GM21825 (cell line): ENCODE measurements around the gene CENPO.

ENCODE experiments used
- ATAC-seq: cut with Tn5 transposase; IDR thresholded peaks from one replicate; pipeline ENCODE4 v1.9.1; 2021; ENCODE audit warnings: mild to moderate bottlenecking, moderate library complexity; ENCODE audit not compliant: unreplicated experiment

CENPO gene, protein sequence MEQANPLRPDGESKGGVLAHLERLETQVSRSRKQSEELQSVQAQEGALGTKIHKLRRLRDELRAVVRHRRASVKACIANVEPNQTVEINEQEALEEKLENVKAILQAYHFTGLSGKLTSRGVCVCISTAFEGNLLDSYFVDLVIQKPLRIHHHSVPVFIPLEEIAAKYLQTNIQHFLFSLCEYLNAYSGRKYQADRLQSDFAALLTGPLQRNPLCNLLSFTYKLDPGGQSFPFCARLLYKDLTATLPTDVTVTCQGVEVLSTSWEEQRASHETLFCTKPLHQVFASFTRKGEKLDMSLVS

DNA sequence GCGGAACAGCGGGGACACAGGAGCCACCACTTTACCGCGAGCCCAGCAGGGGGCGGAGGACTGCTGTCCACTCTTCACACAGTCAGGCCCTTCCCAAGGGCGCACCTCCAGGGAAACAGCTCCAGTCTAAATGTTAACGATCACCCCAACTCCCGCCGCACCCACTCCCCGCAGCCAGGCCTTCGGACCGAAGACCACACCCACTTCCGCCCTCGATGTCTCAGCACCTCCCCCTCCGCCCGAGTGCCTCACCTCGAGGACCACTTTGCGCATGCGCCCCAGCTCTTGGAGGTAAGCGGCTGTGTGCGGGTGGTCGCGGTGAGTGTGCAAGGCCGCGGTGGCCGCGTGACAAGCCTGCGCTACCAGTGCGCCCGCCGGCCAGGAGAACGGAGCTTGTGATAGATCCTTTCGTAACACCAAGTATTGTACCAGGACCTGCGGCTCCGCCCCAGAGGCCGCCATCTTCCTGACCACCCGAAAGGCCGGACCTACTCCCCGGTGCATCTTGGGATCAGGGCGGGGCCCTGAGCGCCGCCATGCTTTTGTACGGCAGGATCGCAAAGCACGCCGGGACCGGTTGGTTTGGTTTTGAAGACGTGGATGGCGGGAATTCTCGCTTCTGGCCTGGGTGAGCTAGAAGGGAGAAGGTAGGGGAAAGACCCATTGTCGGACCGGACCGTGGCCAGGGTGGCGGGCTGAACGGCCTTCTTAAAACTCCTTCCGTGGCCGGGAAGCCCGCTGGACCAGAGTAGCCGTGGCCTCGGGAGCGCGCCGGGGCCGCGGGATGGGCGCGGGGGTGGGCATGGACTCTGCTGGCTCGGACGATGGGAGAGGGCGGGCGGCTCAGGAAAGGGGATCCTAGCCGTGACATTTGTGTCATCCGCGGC, at the start of gene CENPO, which contains the start of gene PTRHD1:
CENPO (plus strand) TSS at position 552 of the 887 bp plus-strand sequence. CDS start 495 bp downstream, outside the sequence.
PTRHD1 (minus strand) TSS at position 518 of the 887 bp plus-strand sequence; CDS start at position 504, 14 bp downstream.
- ATAC-seq: peak; percentile 86

DNA sequence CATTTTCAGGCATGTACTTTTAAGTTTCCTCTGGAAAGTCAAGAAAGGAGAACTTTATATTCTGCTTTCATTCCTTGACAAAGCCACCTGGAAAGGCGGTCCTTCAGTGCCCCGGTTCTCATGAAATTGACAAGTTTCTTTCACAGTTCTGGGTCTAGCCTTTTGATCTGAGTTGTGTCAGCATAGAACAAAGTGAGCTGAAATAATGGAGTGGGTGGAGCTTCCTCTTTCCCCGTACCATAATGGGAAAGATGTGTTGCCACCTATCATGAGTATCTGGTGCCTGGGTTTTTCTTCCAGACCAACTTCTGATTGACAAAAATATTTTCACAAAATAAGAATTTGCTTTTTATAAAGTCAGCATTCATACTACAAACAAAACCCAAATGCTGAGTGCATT, 49.3 kb upstream of the CENPO start:
- ATAC-seq: no peak

DNA sequence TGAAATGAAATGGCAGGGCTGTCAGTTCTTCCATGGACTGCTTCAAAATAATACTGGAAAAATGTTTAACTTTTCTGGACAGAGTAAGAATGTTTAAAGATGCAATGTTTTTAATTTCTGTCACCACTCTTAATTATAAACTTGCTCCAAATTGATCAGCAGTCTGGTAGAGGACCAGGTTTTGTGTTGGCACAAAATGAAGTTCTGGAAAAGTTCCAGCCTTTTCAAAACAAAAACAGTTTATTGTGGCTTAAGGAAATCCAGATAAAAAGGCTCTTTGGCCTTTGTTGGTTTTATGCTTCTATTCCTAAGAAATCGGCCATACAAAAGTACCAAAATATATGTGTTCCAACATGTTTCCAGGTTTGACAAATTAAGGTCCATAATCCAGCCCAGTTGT, 48.9 kb upstream of the CENPO start:
- ATAC-seq: no peak

DNA sequence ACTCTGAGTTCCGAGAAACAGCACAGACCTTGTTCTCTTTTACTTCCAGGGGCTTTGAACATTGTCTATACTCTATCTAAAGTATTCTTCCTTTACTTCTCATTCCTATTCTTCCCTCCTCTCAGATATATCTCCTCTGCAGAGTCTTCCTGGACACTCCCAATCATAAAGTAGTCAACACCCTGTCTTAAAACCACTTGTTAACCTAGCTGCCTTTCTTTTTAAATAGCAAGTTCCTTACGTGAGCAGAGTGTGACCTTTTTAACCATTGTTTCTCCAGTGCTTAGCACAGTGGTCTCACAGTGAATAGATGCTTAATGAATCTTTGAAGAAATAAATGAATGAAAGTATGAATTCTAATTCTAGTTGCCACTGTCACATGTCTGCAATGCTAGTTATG, 47.4 kb upstream of the CENPO start:
- ATAC-seq: no peak

DNA sequence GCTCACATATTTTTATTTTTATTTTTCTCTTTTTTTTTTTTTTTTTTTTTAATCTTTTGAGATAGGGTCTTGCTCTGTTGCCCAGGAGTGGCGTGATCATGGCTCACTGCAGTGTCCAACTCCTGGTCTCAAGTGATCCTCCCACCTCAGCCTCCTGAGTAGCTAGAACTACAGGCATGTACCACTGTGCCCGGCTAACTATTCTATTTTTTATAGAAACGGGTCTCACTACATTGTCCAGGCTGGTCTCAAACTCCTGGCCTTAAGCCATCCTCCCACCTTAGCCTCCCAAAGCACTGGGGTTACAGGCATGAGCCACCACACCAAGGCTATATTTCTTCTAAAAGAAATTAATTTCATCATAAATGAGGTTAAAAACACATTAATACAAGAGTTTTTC, 45.9 kb upstream of the CENPO start:
- ATAC-seq: no peak

DNA sequence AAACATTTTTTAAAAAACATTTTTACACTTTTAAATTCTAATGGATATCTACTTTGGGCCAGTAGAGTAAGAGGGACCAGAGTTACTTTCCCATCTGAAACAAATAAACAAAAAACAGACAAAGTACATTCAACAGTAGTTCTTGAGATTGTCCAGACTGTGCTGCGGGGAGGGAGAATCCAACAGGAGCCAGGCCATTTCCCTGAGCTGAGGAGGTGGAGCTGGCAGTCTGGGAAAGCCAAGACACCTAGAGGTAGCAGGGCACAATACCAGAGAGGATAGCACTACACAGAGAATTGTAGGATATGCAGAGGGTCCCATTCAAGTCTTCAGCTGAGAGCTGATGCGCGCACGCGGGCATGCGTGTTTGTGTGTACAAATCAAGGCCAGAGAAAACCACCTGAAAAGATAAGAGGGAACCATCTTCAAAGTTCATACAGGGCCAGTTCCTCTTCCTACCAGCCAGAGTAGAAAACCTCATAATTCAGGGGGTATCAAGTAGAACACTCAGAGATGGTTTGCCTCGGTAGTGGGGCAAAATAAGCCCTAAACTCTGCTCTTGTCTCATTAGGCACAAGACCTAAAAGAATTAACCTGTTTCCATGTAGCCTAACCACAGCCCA, 44.0 kb upstream of the CENPO start:
- no peak for ATAC-seq

DNA sequence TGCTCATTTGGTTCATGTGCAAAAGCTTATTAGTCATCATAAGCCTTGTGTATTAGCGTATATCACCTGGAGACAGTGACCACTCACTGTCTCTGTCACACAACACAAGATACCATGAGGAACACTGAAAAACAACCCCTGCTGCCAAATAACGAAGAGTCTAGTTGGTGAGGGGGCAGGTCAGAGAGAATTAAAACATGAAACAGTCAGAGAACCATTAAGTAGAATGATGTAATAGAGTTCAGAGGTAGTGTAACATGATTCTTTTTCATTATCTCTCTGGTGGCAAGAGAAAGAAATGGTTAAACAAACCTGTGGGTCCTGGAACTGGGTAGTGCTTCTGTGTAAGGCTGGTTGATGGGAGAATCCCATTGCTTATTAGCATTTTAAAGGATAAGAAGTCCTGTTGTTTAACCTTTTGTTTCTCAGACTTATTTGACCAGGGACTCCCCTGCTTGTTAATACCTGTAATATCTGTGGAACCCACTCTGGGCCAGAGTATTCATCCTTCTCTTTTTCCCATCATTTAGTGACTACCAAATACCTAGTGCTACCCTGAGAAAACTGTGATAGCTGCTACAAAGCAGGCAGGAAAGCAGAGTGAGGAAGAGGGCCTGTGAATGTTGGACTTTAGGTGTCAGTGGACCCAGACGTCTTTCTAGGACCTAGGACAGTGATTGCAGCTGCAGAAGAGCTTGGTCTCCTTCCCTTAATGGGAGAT, 38.1 kb upstream of the CENPO start:
- no peak for ATAC-seq

DNA sequence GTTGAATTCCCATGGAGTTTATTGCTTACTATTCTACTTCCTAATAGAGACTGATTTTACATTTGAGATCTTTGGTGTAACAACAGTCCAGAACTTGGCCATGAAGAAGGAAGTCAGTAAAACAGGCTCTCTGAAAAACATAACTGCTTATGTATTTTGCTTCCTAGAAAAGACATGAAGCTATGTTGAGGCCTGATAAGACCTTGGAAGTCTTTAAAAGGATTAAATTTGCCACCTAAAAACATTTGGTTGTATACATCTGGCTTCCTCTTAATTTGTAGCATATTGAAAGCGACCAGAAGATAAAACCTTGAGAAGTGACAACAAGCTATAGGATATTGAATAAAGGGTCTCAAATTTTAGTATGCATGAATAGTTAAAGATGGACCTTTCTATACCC, 36.4 kb upstream of the CENPO start:
- no peak for ATAC-seq

DNA sequence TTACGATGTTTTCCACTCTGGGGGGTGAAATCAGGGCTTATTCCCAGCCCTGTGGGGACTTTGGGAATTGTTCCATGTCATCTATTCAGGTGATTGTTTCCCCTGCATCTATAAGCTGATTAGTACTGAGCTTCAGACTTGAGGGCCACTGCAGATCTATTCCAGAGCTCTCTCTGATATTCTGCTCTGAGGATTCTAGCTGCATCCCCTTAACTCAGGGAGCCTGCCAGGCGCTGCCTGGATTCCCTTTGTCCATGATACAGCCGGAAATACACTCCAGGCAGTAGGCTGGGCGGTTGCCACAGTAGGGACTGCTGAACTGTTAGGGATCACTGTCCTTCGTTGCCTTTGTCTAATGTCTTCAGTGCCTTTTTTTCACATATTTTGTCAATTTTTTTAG, 31.4 kb upstream of the CENPO start:
- ATAC-seq: no peak

DNA sequence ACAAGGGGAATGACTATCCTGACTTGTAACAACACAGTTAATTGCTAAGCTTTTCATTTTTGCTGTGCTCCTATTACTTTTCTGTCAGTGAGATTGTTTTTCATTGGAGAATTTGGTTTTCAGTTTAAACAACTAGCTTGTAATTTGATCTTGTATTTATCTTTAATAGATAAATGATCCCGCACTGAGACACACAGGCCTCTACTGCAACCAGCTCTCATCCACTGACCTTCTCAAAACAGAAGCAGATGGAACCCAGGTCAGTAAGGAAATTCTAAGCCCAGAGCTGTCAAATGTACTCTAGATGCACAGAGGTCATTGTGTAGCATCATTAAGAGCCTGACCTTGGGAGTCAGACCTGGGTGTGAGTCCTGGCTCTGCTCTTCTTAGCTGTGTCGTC, 30.7 kb upstream of the CENPO start:
- ATAC-seq: no peak

DNA sequence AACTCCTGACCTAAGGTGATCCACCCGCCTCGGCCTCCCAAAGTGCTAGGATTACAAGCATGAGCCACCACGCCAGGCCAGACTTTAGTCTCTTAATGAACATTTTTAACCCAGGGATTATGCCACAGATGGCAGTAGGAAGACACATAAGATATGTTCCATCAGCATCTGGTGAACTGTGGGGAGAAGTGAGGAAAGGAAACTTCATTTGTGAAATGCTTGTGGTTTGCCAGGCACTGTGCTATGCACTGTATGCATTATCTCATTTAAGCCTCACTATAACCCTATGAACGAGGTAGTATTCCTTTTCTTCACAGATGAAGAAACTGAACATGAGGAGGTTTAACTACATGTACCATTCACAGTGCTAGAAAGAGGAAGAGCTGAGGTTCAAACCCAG, 29.4 kb upstream of the CENPO start:
- no peak for ATAC-seq

DNA sequence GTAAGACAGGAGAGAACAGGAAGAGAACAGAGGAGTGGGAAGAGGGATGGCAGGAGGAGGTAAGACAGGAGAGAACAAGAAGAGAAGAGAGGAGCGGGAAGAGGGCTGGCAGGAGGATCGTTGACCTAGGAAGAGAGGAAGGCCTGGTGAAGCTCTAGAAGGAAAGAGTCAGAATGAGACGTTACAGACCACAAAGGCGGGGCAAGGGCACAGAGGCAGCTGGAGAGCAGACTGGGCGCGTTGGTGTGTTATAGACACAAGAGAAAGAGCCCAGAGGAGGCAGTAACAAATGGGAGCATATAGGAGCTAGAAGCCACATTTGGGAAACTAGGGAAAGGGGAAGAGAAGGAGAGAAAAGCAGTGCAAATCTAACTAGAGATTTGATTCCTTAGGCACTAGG, 26.6 kb upstream of the CENPO start:
- ATAC-seq: no peak

DNA sequence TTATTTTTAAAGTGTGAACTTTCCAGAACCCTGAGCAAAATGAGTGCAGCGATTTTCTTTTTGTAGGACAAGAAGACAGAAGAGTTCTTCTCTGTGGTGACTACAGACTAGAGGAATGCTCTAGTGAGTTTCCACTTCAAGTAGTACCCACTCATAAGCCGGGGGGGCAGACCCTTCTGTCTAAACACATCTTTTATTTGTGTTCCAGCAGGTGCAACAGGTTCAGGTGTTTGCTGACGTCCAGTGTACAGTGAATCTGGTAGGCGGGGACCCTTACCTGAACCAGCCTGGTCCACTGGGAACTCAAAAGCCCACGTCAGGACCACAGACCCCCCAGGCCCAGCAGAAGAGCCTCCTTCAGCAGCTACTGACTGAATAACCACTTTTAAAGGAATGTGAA, 25.2 kb upstream of the CENPO start:
- no peak for ATAC-seq

DNA sequence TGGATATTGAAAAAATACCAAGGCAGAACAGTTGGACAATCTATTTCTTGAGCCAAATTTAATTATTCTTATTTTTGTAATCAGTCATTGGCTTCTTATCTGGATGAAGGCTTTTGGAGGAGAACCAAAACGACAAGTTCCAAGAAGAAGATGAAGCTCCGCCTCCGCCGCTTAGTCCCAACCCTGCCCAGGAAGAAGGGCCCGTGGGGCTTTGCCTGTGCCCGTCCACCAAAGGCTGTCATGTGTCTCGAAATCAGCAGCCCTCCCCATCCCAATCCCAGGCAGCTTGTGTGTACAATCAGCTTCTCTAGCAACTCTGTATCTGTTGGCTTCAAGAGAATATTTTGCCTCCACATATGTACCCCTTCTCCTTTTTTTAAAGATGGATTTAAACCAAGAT, 24.6 kb upstream of the CENPO start:
- ATAC-seq: no peak

DNA sequence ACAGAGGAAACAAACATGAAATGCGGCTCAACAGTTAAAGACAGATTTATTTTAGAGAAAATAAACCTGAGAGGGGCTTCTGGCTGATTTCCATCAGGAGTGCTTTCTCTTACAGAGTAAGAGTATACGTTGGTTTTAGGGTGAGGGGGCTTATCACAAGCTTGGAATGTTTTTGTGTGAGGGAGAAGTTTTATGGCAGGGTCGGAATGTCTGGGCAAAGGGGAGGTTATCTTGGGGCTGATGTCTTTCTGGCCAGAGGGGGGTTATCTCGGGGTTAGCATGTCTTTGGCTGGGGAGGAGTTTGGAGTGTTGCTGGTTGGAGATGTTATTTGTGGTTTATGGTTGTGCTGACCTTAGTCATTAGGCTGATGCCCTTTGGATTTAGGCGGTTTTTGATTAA, 22.2 kb upstream of the CENPO start:
- no peak for ATAC-seq

DNA sequence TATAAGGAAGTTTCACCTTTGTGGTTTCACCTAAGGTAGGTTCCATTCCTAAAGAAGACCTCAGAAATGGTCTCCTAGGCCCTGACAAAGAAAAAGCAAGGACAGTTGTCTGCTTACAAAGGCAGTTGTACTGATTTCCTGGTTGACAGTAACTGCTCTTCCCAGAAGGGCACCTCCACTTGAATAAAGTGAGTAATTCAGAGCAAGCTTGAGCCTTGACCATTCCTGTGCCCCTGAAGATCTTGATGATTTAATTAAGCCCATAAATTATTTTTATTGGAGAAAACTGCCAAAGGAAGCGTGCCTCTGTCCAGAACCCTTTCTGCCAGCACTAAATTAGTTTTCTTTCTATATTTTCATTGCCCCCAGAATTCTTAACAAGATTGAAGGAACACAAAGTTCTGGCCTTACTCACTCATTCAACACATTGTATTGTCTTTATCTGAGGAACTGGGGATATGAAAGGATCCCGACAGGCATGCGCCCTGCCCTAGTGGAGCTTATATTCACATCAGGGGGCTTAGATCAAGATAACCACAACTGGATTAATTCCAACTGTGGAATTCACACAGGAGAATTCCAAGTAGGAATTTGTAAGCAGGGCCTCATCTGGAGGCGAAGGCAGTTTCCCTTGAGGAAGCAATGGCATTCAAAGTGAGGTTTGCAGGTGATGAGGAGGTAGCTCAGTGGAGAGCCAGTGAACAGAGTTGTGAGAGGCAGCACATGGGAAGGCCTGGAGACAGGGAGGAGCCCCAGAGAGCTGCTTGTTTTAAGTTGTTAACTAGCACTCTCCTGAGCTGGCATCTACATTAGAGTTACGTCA, 21.2 kb upstream of the CENPO start:
- ATAC-seq: no peak

DNA sequence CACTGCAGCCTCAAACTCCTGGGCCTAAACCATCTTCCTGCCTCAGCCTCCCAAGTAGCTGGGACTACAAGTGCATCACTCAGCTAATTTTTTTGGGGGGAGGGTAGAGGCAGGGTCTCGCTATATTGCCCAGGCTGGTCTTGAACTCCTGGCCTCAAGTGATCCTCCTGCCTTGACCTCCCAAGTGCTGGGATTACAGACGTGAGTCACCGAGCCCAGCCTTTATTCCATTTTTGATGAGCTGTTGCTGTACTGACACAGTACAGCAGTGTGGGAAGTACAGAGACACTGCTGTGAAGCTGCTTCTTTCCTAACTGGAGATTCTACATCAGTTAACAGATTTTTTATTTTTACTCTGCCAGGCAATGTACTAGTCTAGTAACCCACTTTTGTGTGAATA, 18.9 kb upstream of the CENPO start:
- ATAC-seq: no peak

DNA sequence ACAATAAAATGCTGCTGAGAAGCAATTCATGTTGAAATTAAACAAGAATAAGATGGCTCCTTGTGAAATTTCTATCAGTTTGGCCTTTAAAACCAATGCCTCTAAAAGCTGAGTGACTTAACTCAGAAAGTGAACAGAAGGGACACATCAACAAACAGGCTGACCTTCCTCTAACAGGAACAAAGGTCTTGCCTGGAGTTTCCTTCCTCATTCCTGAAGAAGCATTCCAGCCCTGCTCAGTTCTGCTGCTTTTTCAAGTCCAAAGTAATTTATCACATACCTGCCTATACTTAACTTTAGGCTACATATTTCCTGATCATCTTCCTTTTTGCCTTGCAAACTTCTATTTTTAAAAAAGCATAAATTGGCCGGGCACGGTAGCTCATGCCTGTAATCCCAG, 14.1 kb upstream of the CENPO start:
- ATAC-seq: no peak

DNA sequence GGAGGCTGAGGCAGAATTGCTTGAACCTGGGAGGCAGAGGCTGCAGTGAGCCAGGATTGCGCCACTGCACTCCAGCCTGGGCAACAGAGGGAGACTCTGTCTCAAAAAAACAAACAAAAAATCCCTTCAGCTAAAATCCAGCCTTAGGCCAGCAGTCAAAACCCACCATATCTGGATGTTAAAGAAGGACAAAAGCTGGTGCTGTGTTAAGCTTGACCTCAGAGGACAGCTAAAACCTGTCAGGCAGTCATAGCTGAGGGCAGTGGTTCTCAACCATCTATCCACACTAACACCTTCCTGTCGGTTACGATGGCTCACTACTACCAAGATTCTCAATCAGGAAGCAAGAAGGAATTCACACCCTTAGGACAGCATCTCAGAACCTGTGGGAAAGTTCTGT, 9.6 kb upstream of the CENPO start:
- no peak for ATAC-seq

DNA sequence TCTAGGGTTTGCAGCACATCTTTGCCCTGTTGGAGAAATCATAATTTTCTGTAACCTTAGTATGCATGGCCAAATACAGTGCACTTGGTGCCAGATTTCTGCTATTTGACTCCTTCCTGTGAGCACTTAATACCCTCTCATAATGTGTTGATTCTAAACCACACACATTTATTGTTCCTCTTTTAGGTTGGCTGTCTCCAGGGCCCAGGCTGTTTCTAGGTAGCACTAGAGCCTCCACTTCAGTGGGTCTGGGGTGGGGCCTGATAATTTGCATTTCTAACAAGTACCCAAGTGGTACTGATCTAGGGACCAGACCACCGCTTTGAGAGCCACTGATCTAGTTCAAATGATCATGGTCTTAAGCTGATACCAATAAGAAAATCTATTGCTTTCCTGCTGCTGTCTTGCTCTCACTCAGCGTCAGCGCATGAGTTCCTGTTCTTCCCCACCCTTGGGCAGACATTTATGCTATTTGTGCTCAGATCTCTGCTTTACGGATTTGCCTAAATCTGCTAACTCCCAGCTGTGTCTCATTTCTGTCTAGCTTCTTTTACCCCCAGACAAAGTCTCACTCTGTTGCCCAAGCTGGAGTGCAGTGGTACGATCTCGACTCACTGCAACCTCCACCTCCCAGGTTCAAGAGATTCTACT, 7.4 kb upstream of the CENPO start:
- ATAC-seq: peak; percentile 70
